A673 (cell line): Measurements from ENCODE around the gene SSBP3.

ENCODE experiments used
- EZH2 ChIP-seq: fragments of 200-600 bp; sonication (generic); IDR thresholded peaks from 2 replicates; pipeline ENCODE4 v1.6.1; 2017; ENCODE audit warnings: borderline replicate concordance, low read depth, mild to moderate bottlenecking, mixed read lengths, antibody characterized with exemption, low read length; ENCODE audit not compliant: poor library complexity, severe bottlenecking
- TF ChIP-seq, protein P1 (sequence below): fragments of 300-800, 200-600 bp; sonication (generic); conservative IDR thresholded peaks from 2 replicates; pipeline ENCODE4 v1.5.1; 2017; ENCODE audit warnings: low read depth, mild to moderate bottlenecking, antibody characterized with exemption, low read length, moderate library complexity, mixed read lengths

- TF ChIP-seq, protein P1, sequence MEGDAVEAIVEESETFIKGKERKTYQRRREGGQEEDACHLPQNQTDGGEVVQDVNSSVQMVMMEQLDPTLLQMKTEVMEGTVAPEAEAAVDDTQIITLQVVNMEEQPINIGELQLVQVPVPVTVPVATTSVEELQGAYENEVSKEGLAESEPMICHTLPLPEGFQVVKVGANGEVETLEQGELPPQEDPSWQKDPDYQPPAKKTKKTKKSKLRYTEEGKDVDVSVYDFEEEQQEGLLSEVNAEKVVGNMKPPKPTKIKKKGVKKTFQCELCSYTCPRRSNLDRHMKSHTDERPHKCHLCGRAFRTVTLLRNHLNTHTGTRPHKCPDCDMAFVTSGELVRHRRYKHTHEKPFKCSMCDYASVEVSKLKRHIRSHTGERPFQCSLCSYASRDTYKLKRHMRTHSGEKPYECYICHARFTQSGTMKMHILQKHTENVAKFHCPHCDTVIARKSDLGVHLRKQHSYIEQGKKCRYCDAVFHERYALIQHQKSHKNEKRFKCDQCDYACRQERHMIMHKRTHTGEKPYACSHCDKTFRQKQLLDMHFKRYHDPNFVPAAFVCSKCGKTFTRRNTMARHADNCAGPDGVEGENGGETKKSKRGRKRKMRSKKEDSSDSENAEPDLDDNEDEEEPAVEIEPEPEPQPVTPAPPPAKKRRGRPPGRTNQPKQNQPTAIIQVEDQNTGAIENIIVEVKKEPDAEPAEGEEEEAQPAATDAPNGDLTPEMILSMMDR: no peak
- no peak for TF ChIP-seq EZH2
These were observed 29.0 kb downstream of the SSBP3 start for GRCh38 chr1:54377040-54377691.
